SK-N-SH treated with all-trans-retinoic acid at 6 μM for 48 hours (cell line): ENCODE data around the gene ZKSCAN5.

ENCODE experiments used
- ATAC-seq: fragments of 200-7000 bp; cut with Tn5 transposase; 3 replicates; pipeline ENCODE4 v1.9.1; 2020; ENCODE audit warnings: mild to moderate bottlenecking, moderate library complexity
- ARNTL ChIP-seq: fragments of 450-650 bp; formaldehyde crosslinking; IDR thresholded peaks from 2 replicates; pipeline ENCODE4 v1.5.0; 2020; ENCODE audit warnings: low read depth, mild to moderate bottlenecking, moderate library complexity, borderline replicate concordance
- BACH2 ChIP-seq: fragments of 250-450 bp; sonication (Bioruptor Pico); IDR thresholded peaks from 2 replicates; pipeline ENCODE4 v1.9.0; 2021; ENCODE audit warnings: mild to moderate bottlenecking, borderline replicate concordance
- CSDC2 ChIP-seq: fragments of 250-450 bp; sonication (Bioruptor Pico); IDR thresholded peaks from 2 replicates; pipeline ENCODE4 v1.5.0; 2020; ENCODE audit warnings: mild to moderate bottlenecking, moderate library complexity
- ESRRG ChIP-seq: fragments of 250-450 bp; sonication (Bioruptor Pico); IDR thresholded peaks from 2 replicates; pipeline ENCODE4 v1.6.1; 2021; ENCODE audit warnings: mild to moderate bottlenecking
- GLIS3 ChIP-seq: fragments of 250-450 bp; sonication (Bioruptor Pico); IDR thresholded peaks from 2 replicates; pipeline ENCODE4 v1.5.0; 2020; ENCODE audit warnings: mild to moderate bottlenecking, moderate library complexity
- ISL1 ChIP-seq: fragments of 250-450 bp; sonication (Bioruptor Pico); IDR thresholded peaks from 2 replicates; pipeline ENCODE4 v2.1.2; 2022; ENCODE audit warnings: mild to moderate bottlenecking, moderate library complexity
- OSR1 ChIP-seq: fragments of 250-450 bp; sonication (Bioruptor Pico); IDR thresholded peaks from 2 replicates; pipeline ENCODE4 v1.8.0; 2022; ENCODE audit warnings: moderate library complexity, mild to moderate bottlenecking, inconsistent platforms
- PATZ1 ChIP-seq: fragments of 250-450 bp; sonication (Bioruptor Pico); IDR thresholded peaks from 2 replicates; pipeline ENCODE4 v1.8.0; 2020; ENCODE audit warnings: mild to moderate bottlenecking, moderate library complexity, borderline replicate concordance
- PPARA ChIP-seq: fragments of 250-450 bp; sonication (Bioruptor Pico); IDR thresholded peaks from 2 replicates; pipeline ENCODE4 v1.5.0; 2020; ENCODE audit warnings: mild to moderate bottlenecking, borderline replicate concordance
- SNAI2 ChIP-seq: fragments of 250-450 bp; sonication (Bioruptor Pico); IDR thresholded peaks from 2 replicates; pipeline ENCODE4 v1.5.0; 2020; ENCODE audit warnings: mild to moderate bottlenecking, moderate library complexity
- TCF4 ChIP-seq: fragments of 250-450 bp; sonication (Bioruptor Pico); IDR thresholded peaks from 2 replicates; pipeline ENCODE4 v1.8.0; 2021; ENCODE audit warnings: mild to moderate bottlenecking, moderate library complexity, borderline replicate concordance
- TOX ChIP-seq: fragments of 250-450 bp; sonication (Bioruptor Pico); IDR thresholded peaks from 2 replicates; pipeline ENCODE4 v1.8.0; 2021; ENCODE audit warnings: mild to moderate bottlenecking, moderate library complexity, borderline replicate concordance
- TSHZ2 ChIP-seq: fragments of 250-450 bp; sonication (Bioruptor Pico); IDR thresholded peaks from 2 replicates; pipeline ENCODE4 v1.5.0; 2020; ENCODE audit warnings: mild to moderate bottlenecking, moderate library complexity
- ZC3H10 ChIP-seq: fragments of 250-450 bp; sonication (Bioruptor Pico); IDR thresholded peaks from 2 replicates; pipeline ENCODE4 v1.5.1; 2021; ENCODE audit warnings: mild to moderate bottlenecking, moderate library complexity
- ZFP3 ChIP-seq: fragments of 250-450 bp; sonication (Bioruptor Pico); IDR thresholded peaks from 2 replicates; pipeline ENCODE4 v1.5.0; 2020; ENCODE audit warnings: mild to moderate bottlenecking, moderate library complexity
- ZFP30 ChIP-seq: fragments of 450-650 bp; formaldehyde crosslinking; IDR thresholded peaks from 2 replicates; pipeline ENCODE4 v1.5.0; 2022; ENCODE audit warnings: mild to moderate bottlenecking, moderate library complexity
- ZNF565 ChIP-seq: fragments of 450-650 bp; formaldehyde crosslinking; conservative IDR thresholded peaks from 2 replicates; pipeline ENCODE4 v1.5.0; 2020; ENCODE audit warnings: low read depth, mild to moderate bottlenecking, moderate library complexity
- ZNF70 ChIP-seq: fragments of 450-650 bp; formaldehyde crosslinking; IDR thresholded peaks from 2 replicates; pipeline ENCODE4 v1.5.0; 2020; ENCODE audit warnings: mild to moderate bottlenecking, moderate library complexity
- TF ChIP-seq, protein P1 (sequence below): fragments of 250-450 bp; sonication (Bioruptor Pico); IDR thresholded peaks from 2 replicates; pipeline ENCODE4 v1.5.1; 2021; ENCODE audit warnings: mild to moderate bottlenecking, moderate library complexity
- TF ChIP-seq, protein P2 (sequence below): fragments of 250-450 bp; sonication (Bioruptor Pico); IDR thresholded peaks from 2 replicates; pipeline ENCODE4 v1.5.1; 2020; ENCODE audit warnings: low read depth, mild to moderate bottlenecking, moderate library complexity
- TF ChIP-seq, protein P3 (sequence below): fragments of 250-450 bp; sonication (Bioruptor Pico); IDR thresholded peaks from 2 replicates; pipeline ENCODE4 v1.8.0; 2021; ENCODE audit warnings: low read depth, mild to moderate bottlenecking, moderate library complexity, borderline replicate concordance

Gene ZKSCAN5

GRCh38 chr7:99561737-99562051 is 57.2 kb downstream of the ZKSCAN5 start (continued):
- TF ChIP-seq ARNTL (CRISPR knock-in tag), result no peak
- no peak for TF ChIP-seq OSR1 (CRISPR knock-in tag)
- no peak for TF ChIP-seq ZNF565 (CRISPR knock-in tag)
- no peak for TF ChIP-seq ZFP30
- no peak for TF ChIP-seq ZNF70 (CRISPR knock-in tag)
- no peak for TF ChIP-seq PATZ1 (CRISPR knock-in tag)
- no peak for TF ChIP-seq SNAI2
- TF ChIP-seq ISL1 (CRISPR knock-in tag), result no peak

DNA sequence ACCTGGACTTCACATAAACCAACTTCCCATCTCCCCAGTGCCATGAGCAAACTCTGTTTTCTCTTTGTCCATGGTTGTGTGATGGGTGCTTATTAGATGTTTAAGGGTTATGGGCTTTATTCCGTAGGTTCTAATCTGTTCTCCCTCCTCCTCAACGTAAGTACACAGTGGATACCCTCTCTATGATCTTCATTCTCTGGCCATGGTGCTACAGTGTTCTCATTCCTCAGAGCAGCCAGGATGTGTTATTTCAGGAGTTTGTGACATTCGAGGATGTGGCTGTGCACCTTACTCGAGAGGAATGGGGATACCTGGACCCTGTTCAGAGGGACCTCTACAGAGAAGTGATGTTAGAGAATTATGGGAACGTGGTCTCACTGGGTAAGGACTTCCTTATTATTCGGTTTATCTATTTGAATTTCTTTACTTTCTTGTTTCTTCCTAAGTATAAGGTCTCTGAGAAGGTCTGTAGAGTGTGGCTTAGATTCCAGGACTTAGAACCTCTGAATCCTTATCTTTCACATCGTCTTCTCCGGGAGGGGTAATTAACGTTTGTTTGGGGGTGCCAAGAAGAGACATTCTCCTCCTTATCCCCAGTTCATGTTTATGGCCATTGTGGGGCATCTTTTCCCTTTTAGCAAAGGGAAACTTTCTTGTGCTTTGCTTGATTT is 57.8 kb downstream of the ZKSCAN5 start:
- TF ChIP-seq, protein P1, sequence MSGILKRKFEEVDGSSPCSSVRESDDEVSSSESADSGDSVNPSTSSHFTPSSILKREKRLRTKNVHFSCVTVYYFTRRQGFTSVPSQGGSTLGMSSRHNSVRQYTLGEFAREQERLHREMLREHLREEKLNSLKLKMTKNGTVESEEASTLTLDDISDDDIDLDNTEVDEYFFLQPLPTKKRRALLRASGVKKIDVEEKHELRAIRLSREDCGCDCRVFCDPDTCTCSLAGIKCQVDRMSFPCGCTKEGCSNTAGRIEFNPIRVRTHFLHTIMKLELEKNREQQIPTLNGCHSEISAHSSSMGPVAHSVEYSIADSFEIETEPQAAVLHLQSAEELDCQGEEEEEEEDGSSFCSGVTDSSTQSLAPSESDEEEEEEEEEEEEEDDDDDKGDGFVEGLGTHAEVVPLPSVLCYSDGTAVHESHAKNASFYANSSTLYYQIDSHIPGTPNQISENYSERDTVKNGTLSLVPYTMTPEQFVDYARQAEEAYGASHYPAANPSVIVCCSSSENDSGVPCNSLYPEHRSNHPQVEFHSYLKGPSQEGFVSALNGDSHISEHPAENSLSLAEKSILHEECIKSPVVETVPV (CRISPR knock-in tag), result no peak
- TF ChIP-seq ESRRG (CRISPR knock-in tag) (no peak), PATZ1 (CRISPR knock-in tag) (0 out of 2 replicates have a peak, but pooled peaks have one; percentile 5), ZFP3 (CRISPR knock-in tag) (no peak), TOX (CRISPR knock-in tag) (no peak), CSDC2 (CRISPR knock-in tag) (no peak)
- ATAC-seq, result no peak

GRCh38 chr7:99562832-99563231 is 58.4 kb downstream of the ZKSCAN5 start:
- peak; percentile 79 for ATAC-seq
- TF ChIP-seq GLIS3 (CRISPR knock-in tag) (no peak), TSHZ2 (CRISPR knock-in tag) (no peak), TOX (CRISPR knock-in tag) (peak; percentile 46; the same call in 1 of the 2 replicates), PATZ1 (CRISPR knock-in tag) (0 out of 2 replicates have a peak, but pooled peaks have one; percentile 3), ISL1 (CRISPR knock-in tag) (peak; percentile 26; the same call in 1 of the 2 replicates), ESRRG (CRISPR knock-in tag) (no peak), SNAI2 (no peak), ZFP3 (CRISPR knock-in tag) (no peak), ZFP30 (no peak), ARNTL (CRISPR knock-in tag) (no peak), CSDC2 (CRISPR knock-in tag) (peak; percentile 70; the same call in 1 of the 2 replicates), OSR1 (CRISPR knock-in tag) (no peak), TCF4 (CRISPR knock-in tag) (no peak), ZNF565 (CRISPR knock-in tag) (no peak), PPARA (no peak), BACH2 (CRISPR knock-in tag) (no peak), ZC3H10 (peak; percentile 76; the same call in 1 of the 2 replicates), ZNF70 (CRISPR knock-in tag) (no peak)
- TF ChIP-seq, protein P1 (CRISPR knock-in tag), result no peak
- TF ChIP-seq, protein P2, sequence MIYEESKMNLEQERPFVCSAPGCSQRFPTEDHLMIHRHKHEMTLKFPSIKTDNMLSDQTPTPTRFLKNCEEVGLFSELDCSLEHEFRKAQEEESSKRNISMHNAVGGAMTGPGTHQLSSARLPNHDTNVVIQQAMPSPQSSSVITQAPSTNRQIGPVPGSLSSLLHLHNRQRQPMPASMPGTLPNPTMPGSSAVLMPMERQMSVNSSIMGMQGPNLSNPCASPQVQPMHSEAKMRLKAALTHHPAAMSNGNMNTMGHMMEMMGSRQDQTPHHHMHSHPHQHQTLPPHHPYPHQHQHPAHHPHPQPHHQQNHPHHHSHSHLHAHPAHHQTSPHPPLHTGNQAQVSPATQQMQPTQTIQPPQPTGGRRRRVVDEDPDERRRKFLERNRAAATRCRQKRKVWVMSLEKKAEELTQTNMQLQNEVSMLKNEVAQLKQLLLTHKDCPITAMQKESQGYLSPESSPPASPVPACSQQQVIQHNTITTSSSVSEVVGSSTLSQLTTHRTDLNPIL (CRISPR knock-in tag), result no peak
- TF ChIP-seq, protein P3, sequence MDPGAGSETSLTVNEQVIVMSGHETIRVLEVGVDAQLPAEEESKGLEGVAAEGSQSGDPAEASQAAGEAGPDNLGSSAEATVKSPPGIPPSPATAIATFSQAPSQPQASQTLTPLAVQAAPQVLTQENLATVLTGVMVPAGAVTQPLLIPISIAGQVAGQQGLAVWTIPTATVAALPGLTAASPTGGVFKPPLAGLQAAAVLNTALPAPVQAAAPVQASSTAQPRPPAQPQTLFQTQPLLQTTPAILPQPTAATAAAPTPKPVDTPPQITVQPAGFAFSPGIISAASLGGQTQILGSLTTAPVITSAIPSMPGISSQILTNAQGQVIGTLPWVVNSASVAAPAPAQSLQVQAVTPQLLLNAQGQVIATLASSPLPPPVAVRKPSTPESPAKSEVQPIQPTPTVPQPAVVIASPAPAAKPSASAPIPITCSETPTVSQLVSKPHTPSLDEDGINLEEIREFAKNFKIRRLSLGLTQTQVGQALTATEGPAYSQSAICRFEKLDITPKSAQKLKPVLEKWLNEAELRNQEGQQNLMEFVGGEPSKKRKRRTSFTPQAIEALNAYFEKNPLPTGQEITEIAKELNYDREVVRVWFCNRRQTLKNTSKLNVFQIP (CRISPR knock-in tag), result no peak
